NCI-H2227 (cell line): ENCODE measurements around the gene BTBD9.

Source experiments
- DNase-seq: peaks from one replicate; lab custom pipeline; 2025; ENCODE audit not compliant: unreplicated experiment; lab: John Stamatoyannopoulos, UW

The BTBD9 gene

DNA sequence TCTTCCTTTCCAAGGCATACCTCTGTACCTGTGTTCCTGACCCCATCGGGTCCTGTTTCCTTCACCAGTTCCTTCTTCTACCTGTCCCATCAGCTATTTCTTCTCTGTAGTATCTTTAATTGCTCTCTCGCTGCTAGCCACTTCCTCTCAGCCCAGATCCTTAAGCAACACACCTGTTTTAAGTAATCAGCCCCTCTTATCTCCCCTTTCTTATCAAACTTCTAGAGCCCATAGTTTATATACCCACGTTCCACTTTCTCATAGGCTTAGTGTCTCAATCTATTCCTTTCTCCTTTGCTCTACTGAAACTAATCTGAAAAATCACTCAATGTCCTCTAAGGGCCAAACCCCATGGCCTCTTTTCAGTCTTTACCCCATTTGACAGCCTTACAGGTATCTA is 239.6 kb downstream of the BTBD9 start:
- no peak for DNase-seq

DNA sequence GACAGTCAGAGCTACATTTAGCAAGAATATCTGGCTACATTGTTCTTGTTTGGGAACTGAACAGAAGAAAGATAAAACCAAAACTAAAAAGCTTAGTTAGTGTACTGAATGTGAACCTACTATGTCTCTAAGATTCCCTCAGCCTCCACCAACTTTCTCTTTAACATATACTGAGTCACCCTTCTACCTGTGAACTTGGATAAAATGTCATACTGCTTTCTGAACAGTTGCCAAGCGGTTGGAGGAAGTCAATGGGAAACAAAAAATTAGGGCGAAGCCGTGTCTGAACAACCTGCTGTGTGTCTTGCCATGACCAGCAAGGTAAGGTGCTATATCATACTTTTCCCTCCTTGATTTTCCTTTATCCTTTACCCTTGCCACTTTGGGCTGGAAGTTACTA is 243.5 kb downstream of the BTBD9 start:
- no peak for DNase-seq

DNA sequence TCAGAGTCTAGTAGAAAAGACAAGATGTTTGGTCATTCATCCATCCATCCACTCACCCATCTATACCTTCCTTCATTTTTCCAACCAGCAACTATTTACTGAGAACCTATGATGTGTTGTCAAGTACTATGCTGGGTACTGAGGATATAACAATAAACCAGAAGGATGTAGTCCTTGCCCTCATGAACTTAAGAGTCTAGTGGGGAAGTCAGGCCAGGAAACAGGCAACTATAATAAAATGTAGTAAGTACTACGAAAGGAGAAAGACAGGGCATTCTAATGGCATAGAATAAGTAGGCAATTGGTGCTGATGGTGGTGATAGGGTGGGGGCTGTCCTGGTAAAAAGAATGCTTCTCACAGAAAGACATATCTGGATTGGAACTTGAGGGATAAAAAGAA is 245.7 kb downstream of the BTBD9 start:
- DNase-seq = no peak

DNA sequence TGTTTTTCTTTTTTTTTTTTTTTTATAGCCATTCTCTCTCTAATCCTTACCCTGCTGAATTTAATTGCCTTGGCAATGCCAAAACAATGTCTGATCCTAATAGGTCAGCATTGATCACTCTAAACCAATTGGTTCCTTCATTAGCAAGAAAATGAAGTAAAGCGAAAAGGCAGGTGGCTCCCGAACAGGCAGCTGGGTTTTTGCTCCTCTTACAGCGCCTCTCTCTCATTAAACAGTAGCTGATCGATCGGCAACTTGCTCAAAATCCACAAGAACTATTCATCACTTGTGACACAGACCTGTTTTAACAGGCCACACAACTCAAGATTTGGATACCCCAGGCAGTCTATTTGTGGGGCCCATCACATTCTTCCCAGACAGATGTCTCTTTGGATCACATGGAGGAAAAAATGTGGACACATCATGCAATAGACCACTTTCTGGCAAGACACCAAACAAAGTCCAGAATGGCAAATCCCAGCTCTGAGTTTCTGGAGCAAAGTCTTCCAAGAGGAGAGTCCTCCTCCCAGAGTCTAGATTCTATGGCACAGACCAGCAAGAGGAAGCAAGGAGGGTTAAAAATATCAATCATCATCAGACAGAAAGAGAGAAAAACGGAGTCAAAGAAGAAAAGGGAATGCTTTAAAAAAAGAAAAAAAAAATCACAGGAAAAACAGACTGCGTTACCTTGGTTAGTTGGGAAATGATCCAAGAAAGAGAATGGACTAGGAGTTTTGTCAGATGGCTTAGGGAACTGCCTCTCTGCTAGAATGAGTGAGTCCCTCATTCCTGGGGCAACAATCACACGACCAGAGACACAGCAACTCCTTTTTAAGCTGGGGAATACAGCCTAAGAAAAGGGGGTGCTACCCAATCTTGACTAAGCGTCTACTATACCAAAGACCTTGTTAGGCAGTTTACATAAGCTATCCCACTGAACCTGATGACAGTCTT is 247.8 kb downstream of the BTBD9 start:
- no peak for DNase-seq

DNA sequence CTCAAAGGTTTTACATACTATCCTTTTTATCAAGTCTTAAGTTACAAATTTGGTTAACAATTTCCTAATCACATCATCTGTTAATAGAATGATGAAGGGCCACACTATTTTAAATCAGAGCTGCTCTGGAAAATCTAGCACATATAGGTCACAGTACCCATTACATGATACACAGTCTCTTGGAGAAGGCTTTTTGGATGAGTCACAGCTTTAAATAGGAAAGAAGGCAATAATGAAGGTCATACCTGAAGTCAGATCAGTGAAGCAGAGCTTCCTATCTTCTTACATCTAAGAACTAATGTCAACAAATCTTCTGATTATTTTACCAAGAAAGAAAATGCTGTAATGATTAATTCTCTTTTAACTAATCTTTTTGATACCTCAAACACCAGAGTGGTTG is 248.5 kb downstream of the BTBD9 start:
- DNase-seq = no peak

DNA sequence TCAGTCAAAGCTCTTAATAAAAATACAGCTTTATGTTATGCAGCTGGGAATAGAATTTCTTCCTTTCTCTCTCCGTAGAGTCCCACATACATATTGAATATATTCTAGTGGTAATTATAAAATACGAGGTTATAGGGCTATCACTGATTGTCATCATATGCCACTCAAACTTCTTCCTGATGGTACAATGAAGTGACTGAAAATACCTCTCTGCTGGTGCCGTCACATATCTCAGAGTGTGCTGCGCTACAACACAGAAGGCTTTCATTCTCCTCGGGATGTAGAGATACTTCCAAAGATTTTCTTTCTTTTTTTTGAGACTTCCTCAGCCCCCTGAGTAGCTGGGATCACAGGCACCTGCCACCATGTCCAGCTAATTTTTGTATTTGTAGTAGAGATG is 249.9 kb downstream of the BTBD9 start:
- DNase-seq = no peak

DNA sequence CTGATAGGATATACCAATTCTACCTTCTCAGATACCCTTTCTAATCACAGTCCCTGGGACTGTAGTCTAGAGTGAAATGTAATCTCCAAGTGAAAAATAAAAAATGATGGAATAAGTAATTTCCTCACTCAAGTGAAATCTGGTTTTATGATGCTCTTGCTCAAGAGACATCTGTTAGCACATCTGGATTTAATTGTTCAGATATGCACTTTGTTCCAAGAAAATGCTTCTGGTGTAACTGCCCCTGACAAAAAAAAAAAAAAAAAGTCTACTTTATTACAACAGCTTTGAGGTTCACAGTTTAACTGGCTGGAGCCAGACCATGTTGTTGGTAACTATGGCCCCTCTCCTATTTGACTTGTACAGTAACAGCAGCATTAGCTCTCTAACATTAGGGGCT is 251.8 kb downstream of the BTBD9 start:
- DNase-seq = no peak

DNA sequence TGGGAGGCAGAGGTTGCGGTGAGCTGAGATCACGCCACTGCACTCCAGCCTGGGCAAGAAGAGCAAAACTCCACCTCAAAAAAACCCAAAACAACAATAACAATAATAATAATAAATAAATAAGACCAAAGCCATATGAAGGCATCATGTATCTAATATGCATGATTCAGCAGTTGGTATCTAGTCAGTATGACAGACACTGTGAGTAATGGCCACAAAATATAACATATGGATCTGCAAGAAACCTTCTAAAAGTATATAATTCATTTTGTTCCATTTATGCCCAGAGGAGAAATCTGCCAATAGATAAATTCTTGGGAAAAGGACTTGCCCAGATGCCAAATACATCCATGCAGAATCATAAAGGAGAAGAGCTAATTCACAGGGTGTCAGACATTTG is 252.3 kb downstream of the BTBD9 start:
- no peak for DNase-seq

DNA sequence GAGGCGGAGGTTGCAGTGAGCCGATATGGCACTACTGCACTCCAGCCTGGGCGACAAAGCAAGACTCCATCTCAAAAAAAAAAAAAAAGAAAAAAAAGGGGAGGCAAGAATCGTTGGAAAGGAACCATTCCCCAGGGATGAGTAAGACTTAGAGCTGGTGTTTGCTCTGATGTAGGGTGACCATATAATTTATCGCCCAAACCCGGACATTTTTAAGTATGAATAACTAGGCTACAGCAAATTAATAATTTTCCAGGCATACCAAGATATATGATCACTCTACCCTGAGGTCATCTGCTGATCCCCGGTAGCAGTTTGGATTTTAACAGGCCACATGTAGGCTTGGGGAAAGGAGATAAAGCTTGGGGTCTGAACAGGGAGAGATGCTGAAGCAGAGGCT is 260.9 kb downstream of the BTBD9 start:
- DNase-seq = no peak

DNA sequence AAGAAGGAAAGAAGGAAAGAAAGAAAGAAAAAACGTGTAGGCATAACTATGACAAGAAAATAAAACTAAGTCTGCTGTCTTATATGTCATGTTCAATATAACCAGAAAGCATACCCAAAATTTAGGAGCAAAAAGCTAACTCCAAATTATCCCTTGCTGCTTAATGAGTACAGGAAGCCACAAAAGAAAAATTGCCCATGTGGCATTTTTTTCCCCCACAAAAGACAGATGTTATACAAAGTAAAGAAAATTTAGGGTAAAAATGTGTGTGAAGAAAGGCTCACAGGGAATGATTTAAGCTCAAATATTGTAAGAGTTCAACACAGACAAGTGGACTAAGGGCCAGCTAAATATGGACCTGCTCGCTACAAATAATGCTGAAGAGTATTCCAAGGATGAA is 263.8 kb downstream of the BTBD9 start:
- no peak for DNase-seq

DNA sequence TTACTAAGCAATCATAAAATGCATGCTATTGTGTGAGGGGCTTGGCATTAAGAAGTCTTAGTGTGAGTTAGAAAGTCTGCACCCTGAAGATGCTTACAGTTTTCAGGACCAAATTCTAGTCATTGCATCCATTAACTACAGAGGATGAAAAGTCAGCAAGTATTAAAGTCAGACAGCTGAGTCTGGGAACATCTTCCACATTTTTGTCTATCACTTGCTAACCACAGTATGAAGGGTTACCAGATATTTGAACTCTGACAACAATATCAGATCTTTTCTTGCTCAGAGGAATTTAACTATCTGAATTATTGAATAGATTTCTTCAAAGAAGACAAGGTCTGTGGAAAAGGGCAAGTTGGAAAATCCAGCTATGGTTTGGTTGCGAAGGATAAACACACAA is 264.4 kb downstream of the BTBD9 start:
- no peak for DNase-seq

DNA sequence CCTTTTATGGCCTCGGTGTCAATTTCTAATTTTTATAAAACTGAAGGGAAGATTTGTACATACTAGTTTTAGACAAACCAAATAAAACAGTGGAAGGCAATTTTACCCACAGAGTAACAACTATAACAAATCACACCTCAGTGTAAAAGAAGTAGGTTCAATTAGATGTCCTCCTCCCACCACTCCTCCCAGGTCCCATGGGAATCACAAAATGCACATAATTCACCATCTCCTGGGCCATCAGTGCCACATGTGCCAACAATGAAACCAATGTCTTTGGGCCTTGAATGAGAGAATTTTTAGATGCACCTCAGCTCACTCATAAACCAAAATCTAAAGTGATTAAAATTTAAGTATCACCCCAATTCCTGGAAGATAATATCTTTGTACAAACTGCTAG is 267.8 kb downstream of the BTBD9 start:
- no peak for DNase-seq

DNA sequence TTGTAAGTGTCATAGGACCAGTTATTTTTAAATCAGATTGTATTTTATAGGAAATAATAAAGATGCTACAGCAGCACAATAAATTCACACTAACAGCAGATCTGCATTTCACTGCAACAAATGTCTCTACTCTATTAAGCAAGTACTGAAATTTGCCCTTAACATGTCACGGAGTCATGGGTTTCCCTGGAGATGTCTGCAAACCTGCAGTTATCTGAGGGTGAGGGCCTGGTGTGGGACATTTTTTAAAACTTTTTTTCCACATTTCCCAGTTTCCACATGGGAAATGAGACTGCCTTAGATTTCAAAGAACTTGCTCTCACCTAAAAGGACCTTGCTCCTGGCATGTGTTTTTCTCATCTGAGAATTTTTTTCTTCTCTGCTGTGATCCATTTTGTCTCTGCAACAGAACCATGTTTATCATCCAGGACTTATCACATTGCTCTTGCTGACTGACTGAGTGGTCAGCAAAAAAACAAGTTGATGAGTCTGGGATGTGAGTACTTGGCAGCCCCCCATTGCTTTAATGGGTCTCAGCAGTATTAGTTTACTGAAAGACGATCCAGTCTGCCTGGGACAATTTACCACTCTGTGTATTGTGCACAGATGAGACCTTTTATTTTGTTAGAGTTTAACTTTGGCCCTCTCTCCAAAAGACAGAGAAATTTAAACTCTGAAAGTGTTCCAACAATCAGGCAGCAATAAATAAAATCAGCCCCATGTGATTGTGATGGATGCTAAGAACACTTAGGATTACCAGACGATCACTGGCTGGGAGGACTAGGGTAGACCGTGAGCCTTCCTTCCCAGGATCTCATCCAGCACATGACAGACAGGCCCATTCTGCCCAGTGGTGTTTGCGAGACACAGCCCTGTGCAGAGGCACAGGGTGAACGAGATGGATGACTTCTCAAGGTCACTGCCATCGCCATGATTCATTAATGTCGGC is 268.8 kb downstream of the BTBD9 start:
- peak; percentile 37 for DNase-seq

DNA sequence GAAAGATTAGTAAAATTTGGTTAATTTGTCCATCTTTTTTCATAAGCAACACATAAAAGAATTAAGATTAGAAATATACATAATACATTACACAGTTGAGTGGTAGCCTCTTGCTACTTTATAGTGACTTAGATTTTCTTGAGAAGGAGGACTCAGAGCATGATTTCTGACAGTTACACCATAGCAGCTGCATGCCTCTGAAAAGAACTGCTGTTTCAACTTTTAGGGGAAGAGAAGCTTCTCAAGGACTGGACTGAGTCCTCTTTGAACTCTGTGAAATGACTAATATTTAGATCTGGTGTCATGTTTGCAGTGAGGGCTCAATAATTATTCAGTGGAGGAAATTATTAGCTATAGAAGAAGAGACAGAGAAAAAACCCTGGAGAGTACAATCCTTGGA is 272.5 kb downstream of the BTBD9 start:
- no peak for DNase-seq

DNA sequence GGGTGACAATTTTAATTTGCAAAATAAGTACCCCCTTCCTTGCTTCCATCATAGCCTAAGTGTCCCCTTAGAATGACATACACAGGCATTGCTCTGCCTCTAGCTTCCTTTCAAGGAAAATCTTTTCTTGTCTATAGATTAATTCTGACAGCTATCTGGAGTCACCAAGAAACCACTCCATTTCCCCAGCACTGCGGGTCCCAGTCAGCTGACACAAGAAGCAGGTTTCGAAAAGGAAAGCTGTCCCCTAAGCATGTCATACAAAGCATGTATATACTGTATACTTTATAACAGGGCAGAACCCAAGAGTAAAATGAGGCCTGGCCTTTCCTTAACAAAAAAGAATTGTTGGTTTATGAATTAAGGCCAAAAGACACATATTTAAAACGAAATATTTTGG is 273.5 kb downstream of the BTBD9 start:
- DNase-seq = no peak

DNA sequence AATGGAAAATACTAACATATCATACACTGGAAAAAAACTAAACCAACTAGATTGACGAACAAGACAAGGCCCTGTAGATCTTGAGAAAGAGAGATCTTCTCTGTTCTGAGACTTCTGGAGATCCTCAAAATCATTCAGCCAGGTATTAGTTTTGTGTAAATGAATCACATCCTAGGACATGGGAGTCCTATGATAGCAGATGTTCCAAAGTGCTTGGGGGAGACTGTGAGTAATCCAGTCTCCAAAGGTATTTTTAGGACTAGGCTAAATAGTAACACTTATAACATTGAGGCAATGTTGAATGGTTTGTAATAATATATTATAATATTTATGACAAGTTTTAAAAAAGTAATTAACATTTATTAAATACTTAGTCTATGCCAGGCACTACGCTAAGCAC is 275.0 kb downstream of the BTBD9 start:
- DNase-seq = no peak

DNA sequence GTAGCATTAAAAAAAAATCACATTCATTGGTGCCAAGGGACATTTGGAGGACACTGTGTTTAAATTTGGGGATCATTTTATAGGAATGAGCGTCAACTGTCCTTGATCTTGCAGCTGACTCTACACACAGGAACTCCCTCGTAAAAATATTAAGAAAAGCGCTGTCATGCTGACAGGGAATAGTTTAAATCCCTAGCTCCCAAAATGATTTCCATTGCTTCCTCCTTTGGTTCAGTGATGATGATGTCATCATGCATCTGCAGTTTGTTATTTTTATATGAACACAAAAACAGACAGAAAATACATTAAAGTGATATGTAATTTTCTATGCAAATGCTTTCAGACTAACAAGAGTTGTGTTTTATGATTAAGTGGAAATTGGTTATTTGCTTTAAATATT is 275.6 kb downstream of the BTBD9 start:
- no peak for DNase-seq

DNA sequence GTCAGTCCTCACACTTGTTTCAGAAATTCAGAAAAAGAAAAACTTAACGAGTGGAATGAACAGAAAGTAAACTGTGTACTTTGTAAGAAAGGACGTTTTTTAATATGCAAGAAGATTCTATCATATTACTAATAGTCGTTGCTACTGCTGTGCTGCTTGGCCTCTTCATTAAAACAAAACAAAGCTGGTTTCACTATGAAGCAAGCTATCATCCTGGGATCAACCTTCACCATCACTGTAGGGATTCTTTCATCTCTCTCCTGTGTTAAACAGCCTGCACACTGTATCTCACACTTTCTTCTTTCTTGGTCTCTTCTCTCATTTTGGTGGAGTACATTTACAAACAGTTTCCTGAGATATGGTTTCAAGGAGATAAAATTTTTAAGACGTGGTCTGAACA is 284.2 kb downstream of the BTBD9 start:
- DNase-seq = no peak

DNA sequence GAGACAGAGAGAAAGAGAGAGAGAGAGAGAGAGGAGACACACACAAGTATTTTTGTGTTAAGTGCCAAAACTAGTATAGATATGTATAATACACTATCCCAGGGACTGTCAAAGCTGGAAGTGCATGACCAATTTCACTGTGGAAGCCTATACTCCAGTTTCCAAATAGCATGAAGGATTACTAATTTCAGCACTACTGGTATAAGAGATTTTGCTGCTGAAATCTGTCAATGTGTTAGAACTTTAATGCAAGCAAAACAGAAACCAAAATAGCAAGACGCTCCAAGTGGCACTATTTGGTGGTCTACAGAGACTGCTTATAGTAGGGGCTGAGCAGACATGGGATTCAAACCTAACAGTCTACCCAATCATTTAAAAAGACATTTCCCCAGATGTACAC is 284.8 kb downstream of the BTBD9 start:
- no peak for DNase-seq

DNA sequence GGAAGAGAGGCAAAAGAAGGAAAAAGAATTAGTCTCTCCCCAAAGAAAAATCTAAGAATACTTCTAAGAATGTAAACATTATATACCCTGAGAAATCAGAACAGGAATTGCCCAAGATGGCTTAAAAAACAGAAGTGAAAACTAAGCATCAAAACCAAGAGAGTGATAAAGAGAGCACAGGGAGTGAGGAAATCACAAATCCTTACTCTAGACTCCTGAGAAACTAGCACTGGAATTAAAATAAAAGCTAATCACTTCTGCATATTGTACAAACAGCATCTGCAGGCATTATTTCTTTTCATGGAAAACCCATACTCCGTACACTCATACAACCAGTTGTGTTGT is 285.7 kb downstream of the BTBD9 start:
- DNase-seq = no peak

DNA sequence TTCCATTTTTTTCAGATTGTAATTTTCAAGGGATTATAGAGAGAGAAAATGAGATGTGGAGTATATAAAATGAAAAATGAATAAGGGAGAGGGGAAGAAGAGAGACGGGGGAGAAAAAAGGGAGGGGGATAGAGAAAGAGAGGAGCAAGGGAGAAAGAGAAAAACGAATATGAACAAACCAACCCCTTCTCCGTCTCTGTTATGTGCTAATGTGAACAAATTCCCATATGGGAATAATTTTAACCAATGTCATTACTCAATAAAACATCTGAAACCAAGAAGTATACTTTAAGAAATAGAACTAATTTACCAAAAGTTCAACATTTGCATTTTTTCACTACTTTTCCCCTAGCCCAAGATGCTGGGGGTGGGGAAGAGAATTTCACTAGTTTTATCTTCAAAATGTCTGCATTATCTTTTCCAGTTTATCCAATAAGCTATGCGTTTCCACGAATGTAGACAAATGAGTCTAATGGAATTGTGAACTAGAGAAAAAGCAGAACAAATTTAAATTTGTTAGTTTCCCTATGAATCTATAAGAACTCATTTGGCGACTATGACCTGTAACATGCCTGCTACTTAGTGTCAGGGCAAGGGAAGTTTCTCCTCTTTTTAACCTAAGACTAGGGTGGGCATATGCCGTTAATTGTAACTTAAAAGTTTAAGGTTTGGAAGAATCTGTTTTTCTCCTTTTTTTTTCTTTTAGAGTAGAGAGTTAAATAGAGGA is 286.3 kb downstream of the BTBD9 start:
- no peak for DNase-seq
